DND-41 (cell line): ENCODE results near the gene AHNAK2.

Source experiments
- ATAC-seq: fragments of 200-7000 bp; cut with Tn5 transposase; 3 replicates; pipeline ENCODE4 v1.9.1; 2021; ENCODE audit warnings: low read depth; ENCODE audit not compliant: insufficient read depth
- DNase-seq: peaks from one replicate; pipeline ENCODE4 v3.0.0-alpha.2; 2020
- H2AFZ ChIP-seq: 2 replicates; pipeline ENCODE4 v1.6.0; 2012; ENCODE audit warnings: low read depth, low read length
- H3K27ac ChIP-seq: 2 replicates; pipeline ENCODE4 v1.5.1; 2012; ENCODE audit warnings: low read length, inconsistent platforms
- H3K27me3 ChIP-seq: fragments of 200-600 bp; sonication (generic); 2 replicates; pipeline ENCODE4 v1.6.0; 2012; ENCODE audit warnings: low read length, mild to moderate bottlenecking, inconsistent platforms; ENCODE audit not compliant: insufficient read depth, poor library complexity
- H3K36me3 ChIP-seq: 2 replicates; pipeline ENCODE4 v1.5.1; 2012; ENCODE audit warnings: low read length, inconsistent platforms; ENCODE audit not compliant: insufficient read depth
- H3K4me1 ChIP-seq: 2 replicates; pipeline ENCODE4 v1.5.1; 2012; ENCODE audit warnings: mild to moderate bottlenecking, low read length; ENCODE audit not compliant: insufficient read depth
- H3K4me2 ChIP-seq: 2 replicates; pipeline ENCODE4 v1.6.0; 2012; ENCODE audit warnings: mild to moderate bottlenecking, moderate library complexity, low read length, inconsistent platforms; ENCODE audit not compliant: insufficient read depth
- H3K4me3 ChIP-seq, 2 experiments: fragments of 200-600 bp in 1 of 2; shearing (Covaris generic) in 1 of 2; 2 replicates each; pipeline ENCODE4 v1.5.1; 2012 to 2016; ENCODE audit warnings: inconsistent platforms in 2 of 2, low read length in 2 of 2, mild to moderate bottlenecking in 2 of 2, low read depth in 1 of 2, moderate library complexity in 1 of 2
- H3K79me2 ChIP-seq: 2 replicates; pipeline ENCODE4 v1.6.0; 2012; ENCODE audit warnings: low read length, inconsistent platforms; ENCODE audit not compliant: insufficient read depth
- H3K9ac ChIP-seq: 2 replicates; pipeline ENCODE4 v1.6.0; 2012; ENCODE audit warnings: low read depth, mild to moderate bottlenecking, inconsistent platforms, low read length, moderate library complexity
- H3K9me3 ChIP-seq: 2 replicates; pipeline ENCODE4 v1.5.1; 2012; ENCODE audit warnings: low read length, moderate library complexity, mild to moderate bottlenecking, inconsistent platforms; ENCODE audit not compliant: insufficient read depth, severe bottlenecking
- H4K20me1 ChIP-seq: 2 replicates; pipeline ENCODE4 v1.6.0; 2012; ENCODE audit warnings: low read length; ENCODE audit not compliant: insufficient read depth
- CTCF ChIP-seq: IDR thresholded peaks from 2 replicates; pipeline ENCODE4 v1.5.1; 2012; ENCODE audit warnings: borderline replicate concordance, low read length, moderate library complexity, mild to moderate bottlenecking; ENCODE audit not compliant: poor library complexity, severe bottlenecking; ENCODE audit errors: extremely low read depth
- EZH2 ChIP-seq: IDR thresholded peaks from 3 replicates; pipeline ENCODE4 v1.6.1; 2012; ENCODE audit warnings: borderline replicate concordance, low read depth, mild to moderate bottlenecking, moderate library complexity, low read length, inconsistent platforms; ENCODE audit not compliant: severe bottlenecking

Gene AHNAK2

GRCh38 chr14:105026033-105026785, 48.0 kb upstream of the AHNAK2 start:
- H3K27ac ChIP-seq = no peak overlapping the region
- H3K4me3 ChIP-seq = no peak overlapping the region
- no peak overlapping the region for H3K4me2 ChIP-seq
- H3K4me1 ChIP-seq = peaks cover 9% of the 10 kb centered on the region
- no peaks in the 10 kb centered on the region for H3K36me3 ChIP-seq
- H3K27me3 ChIP-seq = no peaks in the 10 kb centered on the region
- no peaks in the 10 kb centered on the region for H4K20me1 ChIP-seq
- no peaks in the 10 kb centered on the region for H3K9me3 ChIP-seq
- H3K9ac ChIP-seq = no peak overlapping the region
- no peak for ATAC-seq
- no peak for DNase-seq
- TF ChIP-seq EZH2 = no peak
- TF ChIP-seq CTCF = no peak
- peaks cover 12% of the 10 kb centered on the region for H3K79me2 ChIP-seq
- no peak overlapping the region for H2AFZ ChIP-seq

- Histone ChIP-seq H3K27me3 (no peaks in the 10 kb centered on the region), H3K79me2 (peaks cover 17% of the 10 kb centered on the region), H3K4me1 (peaks cover 9% of the 10 kb centered on the region), H3K4me3 (no peak overlapping the region), H3K9me3 (no peaks in the 10 kb centered on the region), H3K9ac (no peak overlapping the region), H3K4me2 (no peak overlapping the region), H2AFZ (no peak overlapping the region), H4K20me1 (peaks cover under 1% of the 10 kb centered on the region; the same call in 1 of the 2 replicates), H3K36me3 (peaks cover 2% of the 10 kb centered on the region; the same call in 1 of the 2 replicates), H3K27ac (no peak overlapping the region)
- TF ChIP-seq EZH2 (no peak), CTCF (no peak)
- DNase-seq (no peak), ATAC-seq (no peak)
Measured at GRCh38 chr14:105025429-105025828, 47.3 kb upstream of the AHNAK2 start.

- H2AFZ ChIP-seq = no peak overlapping the region
- no peak overlapping the region for H3K9ac ChIP-seq
- no peak for ATAC-seq
- no peaks in the 10 kb centered on the region for H3K9me3 ChIP-seq
- DNase-seq = no peak
- H4K20me1 ChIP-seq = peaks cover 16% of the 10 kb centered on the region
- no peak overlapping the region for H3K4me3 ChIP-seq
- peaks cover 32% of the 10 kb centered on the region for H3K79me2 ChIP-seq
- peaks cover 16% of the 10 kb centered on the region for H3K36me3 ChIP-seq
- H3K4me2 ChIP-seq = no peak overlapping the region
- H3K27me3 ChIP-seq = no peaks in the 10 kb centered on the region
- peaks cover 19% of the 10 kb centered on the region for H3K4me1 ChIP-seq
- no peak overlapping the region for H3K27ac ChIP-seq
- TF ChIP-seq CTCF = no peak
- no peak for TF ChIP-seq EZH2
Measured at GRCh38 chr14:105023791-105024480, 45.8 kb upstream of the AHNAK2 start.
